ENCODE data around the gene MPRIP. TPM values are rescaled to one million over a fixed set of nuclear protein-coding genes. Genes with fewer than 3 reads are reported as not detected.

Gene MPRIP
- total and polyA plus RNA-seq, 2 of the 13 experiments (the other 11 are each of a cell fraction or from before 2014, with no cell fraction given): 50.2 to 52.4 TPM

DNA sequence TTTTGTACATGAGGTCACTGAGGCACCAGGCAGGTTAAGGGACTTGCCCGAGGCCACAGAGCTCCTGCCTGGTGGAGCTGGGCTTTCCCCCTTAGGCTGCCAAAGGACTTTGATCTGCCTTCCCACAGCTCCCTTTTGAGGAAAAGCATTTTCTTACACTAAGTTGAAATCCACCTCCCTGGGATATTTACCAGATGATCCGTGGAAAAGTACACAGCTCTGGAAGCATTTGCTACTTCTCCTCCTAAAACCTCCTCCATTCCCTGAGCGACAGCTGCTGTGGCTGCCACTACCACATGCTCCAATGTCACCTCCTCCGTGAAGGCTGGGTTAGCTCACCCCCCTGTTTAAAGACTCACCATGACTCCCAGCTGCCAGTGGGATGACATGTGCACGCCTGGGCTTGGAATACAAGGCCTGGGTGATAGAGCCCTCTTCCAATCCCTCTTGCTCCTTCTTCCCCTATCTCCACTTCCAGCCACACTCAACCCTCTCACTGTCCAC lies 1.2 kb upstream of the MPRIP start (continued):
- peak; percentile 56; the same call in 1 of the 2 replicates for TF ChIP-seq ARNTL (CRISPR knock-in tag; IDR thresholded peaks at IDR 0.05)
- 0 out of 2 replicates have a peak, but pooled peaks have one; percentile 30 for TF ChIP-seq ZNF264 (CRISPR knock-in tag; IDR thresholded peaks at IDR 0.05)
- no peak for TF ChIP-seq NCOA1 (CRISPR knock-in tag; IDR thresholded peaks at IDR 0.05)
- TF ChIP-seq SOX13 (IDR thresholded peaks at IDR 0.05): no peak
- TF ChIP-seq SOX13 (CRISPR knock-in tag; conservative IDR thresholded peaks at IDR 0.05 in 1 of 2, IDR thresholded peaks at IDR 0.05 in 1 of 2): no peak
- TF ChIP-seq, protein P1, sequence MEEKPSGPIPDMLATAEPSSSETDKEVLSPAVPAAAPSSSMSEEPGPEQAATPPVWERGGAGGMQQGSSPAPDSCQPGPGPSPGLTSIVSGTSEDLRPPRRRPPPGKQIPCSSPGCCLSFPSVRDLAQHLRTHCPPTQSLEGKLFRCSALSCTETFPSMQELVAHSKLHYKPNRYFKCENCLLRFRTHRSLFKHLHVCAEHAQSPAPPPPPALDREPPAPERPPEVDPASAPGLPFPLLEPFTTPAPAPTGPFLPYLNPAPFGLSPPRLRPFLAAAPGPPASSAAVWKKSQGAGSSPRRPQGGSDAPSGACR (CRISPR knock-in tag; IDR thresholded peaks at IDR 0.05): no peak
- peak; percentile 96; the same call in 2 of the 3 replicates for TF ChIP-seq MXI1 (IDR thresholded peaks at IDR 0.05; ENCODE audit: borderline replicate concordance, low read depth, low read length)
- TF ChIP-seq, protein P2, sequence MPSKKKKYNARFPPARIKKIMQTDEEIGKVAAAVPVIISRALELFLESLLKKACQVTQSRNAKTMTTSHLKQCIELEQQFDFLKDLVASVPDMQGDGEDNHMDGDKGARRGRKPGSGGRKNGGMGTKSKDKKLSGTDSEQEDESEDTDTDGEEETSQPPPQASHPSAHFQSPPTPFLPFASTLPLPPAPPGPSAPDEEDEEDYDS (CRISPR knock-in tag; IDR thresholded peaks at IDR 0.05): no peak
- TF ChIP-seq, protein P3, sequence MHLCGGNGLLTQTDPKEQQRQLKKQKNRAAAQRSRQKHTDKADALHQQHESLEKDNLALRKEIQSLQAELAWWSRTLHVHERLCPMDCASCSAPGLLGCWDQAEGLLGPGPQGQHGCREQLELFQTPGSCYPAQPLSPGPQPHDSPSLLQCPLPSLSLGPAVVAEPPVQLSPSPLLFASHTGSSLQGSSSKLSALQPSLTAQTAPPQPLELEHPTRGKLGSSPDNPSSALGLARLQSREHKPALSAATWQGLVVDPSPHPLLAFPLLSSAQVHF (CRISPR knock-in tag; IDR thresholded peaks at IDR 0.05): no peak
- TF ChIP-seq SRY (CRISPR knock-in tag; IDR thresholded peaks at IDR 0.05): no peak
- TF ChIP-seq, protein P4, sequence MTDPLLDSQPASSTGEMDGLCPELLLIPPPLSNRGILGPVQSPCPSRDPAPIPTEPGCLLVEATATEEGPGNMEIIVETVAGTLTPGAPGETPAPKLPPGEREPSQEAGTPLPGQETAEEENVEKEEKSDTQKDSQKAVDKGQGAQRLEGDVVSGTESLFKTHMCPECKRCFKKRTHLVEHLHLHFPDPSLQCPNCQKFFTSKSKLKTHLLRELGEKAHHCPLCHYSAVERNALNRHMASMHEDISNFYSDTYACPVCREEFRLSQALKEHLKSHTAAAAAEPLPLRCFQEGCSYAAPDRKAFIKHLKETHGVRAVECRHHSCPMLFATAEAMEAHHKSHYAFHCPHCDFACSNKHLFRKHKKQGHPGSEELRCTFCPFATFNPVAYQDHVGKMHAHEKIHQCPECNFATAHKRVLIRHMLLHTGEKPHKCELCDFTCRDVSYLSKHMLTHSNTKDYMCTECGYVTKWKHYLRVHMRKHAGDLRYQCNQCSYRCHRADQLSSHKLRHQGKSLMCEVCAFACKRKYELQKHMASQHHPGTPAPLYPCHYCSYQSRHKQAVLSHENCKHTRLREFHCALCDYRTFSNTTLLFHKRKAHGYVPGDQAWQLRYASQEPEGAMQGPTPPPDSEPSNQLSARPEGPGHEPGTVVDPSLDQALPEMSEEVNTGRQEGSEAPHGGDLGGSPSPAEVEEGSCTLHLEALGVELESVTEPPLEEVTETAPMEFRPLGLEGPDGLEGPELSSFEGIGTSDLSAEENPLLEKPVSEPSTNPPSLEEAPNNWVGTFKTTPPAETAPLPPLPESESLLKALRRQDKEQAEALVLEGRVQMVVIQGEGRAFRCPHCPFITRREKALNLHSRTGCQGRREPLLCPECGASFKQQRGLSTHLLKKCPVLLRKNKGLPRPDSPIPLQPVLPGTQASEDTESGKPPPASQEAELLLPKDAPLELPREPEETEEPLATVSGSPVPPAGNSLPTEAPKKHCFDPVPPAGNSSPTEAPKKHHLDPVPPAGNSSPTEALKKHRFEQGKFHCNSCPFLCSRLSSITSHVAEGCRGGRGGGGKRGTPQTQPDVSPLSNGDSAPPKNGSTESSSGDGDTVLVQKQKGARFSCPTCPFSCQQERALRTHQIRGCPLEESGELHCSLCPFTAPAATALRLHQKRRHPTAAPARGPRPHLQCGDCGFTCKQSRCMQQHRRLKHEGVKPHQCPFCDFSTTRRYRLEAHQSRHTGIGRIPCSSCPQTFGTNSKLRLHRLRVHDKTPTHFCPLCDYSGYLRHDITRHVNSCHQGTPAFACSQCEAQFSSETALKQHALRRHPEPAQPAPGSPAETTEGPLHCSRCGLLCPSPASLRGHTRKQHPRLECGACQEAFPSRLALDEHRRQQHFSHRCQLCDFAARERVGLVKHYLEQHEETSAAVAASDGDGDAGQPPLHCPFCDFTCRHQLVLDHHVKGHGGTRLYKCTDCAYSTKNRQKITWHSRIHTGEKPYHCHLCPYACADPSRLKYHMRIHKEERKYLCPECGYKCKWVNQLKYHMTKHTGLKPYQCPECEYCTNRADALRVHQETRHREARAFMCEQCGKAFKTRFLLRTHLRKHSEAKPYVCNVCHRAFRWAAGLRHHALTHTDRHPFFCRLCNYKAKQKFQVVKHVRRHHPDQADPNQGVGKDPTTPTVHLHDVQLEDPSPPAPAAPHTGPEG (CRISPR knock-in tag; IDR thresholded peaks at IDR 0.05): no peak
- no peak for TF ChIP-seq MBNL3 (CRISPR knock-in tag; conservative IDR thresholded peaks at IDR 0.05)
- TF ChIP-seq NCOA2 (CRISPR knock-in tag; IDR thresholded peaks at IDR 0.05): no peak
- no peak for TF ChIP-seq HDAC2 (CRISPR knock-in tag; IDR thresholded peaks at IDR 0.05)
- TF ChIP-seq, protein P5, sequence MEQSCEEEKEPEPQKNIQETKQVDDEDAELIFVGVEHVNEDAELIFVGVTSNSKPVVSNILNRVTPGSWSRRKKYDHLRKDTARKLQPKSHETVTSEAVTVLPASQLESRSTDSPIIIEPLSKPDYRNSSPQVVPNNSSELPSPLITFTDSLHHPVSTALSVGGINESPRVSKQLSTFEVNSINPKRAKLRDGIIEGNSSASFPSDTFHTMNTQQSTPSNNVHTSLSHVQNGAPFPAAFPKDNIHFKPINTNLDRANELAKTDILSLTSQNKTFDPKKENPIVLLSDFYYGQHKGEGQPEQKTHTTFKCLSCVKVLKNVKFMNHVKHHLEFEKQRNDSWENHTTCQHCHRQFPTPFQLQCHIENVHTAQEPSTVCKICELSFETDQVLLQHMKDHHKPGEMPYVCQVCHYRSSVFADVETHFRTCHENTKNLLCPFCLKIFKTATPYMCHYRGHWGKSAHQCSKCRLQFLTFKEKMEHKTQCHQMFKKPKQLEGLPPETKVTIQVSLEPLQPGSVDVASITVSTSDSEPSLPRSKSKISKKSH (CRISPR knock-in tag; IDR thresholded peaks at IDR 0.05; ENCODE audit: borderline replicate concordance): no peak
- no peak for TF ChIP-seq CBX2 (IDR thresholded peaks at IDR 0.05; ENCODE audit: low read depth, low read length)
- no peak for TF ChIP-seq CBX2 (CRISPR knock-in tag; IDR thresholded peaks at IDR 0.05; ENCODE audit: low read depth)
- no peak for TF ChIP-seq TCF7 (IDR thresholded peaks at IDR 0.05; ENCODE audit: low read depth)
- TF ChIP-seq EP300 (IDR thresholded peaks at IDR 0.05; ENCODE audit: low read depth in 2 of 2, low read length in 2 of 2): no peak
- TF ChIP-seq EP300 (CRISPR knock-in tag; IDR thresholded peaks at IDR 0.05; ENCODE audit: borderline replicate concordance): no peak
- TF ChIP-seq DNMT3B (CRISPR knock-in tag; conservative IDR thresholded peaks at IDR 0.05): 0 out of 2 replicates have a peak, but pooled peaks have one; percentile 37
- no peak for TF ChIP-seq NCOA5 (CRISPR knock-in tag; IDR thresholded peaks at IDR 0.05)
- TF ChIP-seq RFX3 (CRISPR knock-in tag; IDR thresholded peaks at IDR 0.05): no peak
- no peak for TF ChIP-seq PHF8 (CRISPR knock-in tag; IDR thresholded peaks at IDR 0.05)
